K562 (cell line): ENCODE measurements around the gene KMT5C. TPM values are rescaled to one million over a fixed set of nuclear protein-coding genes. Genes with fewer than 3 reads are reported as not detected.

ENCODE experiments used
- ATAC-seq: fragments of 200-7000 bp; cut with Tn5 transposase; 3 replicates; pipeline ENCODE4 v1.9.1; 2020; ENCODE audit warnings: moderate library complexity
- BruUV-seq: library from RNA; stranded (reverse); fragments of 400-500 nt; replicated peaks from 2 replicates; lab custom pipeline; 2021; lab: Mats Ljungman, UMichigan
- CTCF ChIA-PET: fragments of 300-600 bp; formaldehyde crosslinking; extraction: SDS; loops from one replicate; lab custom pipeline; 2021; ENCODE audit warnings: low intra/inter-chr PET ratio; lab: Yijun Ruan, JAX
- POLR2A ChIA-PET: fragments of 300-600, 350-650 bp; sonication (Branson Sonifier 250); formaldehyde crosslinking; extraction: SDS; loops from one replicate; lab custom pipeline; 2021; ENCODE audit warnings: antibody characterized with exemption, inconsistent platforms; lab: Yijun Ruan, JAX
- DNase-seq, 4 experiments: peaks; one replicate each; pipeline versions ENCODE4 v3.0.0 to v3.0.0-alpha.2; 2011 to 2018; ENCODE audit warnings: low spot score in 3 of 4, mixed read lengths in 3 of 4; ENCODE audit errors: extremely low read depth in 1 of 4
- FAIRE-seq: peaks from 2 replicates; lab custom pipeline; 2011; peaks lifted over from hg19 to GRCh38; lab: Jason Lieb, UNC
- H2AFZ ChIP-seq: 2 replicates; pipeline ENCODE4 v1.6.0; 2011; ENCODE audit warnings: low read depth, low read length, control low read depth, inconsistent platforms
- H3K27ac ChIP-seq: fragments of 200-600 bp; 3 replicates; pipeline ENCODE4 v1.8.0; 2011; ENCODE audit warnings: low read depth, mild to moderate bottlenecking, control low read depth, inconsistent platforms, low read length, moderate library complexity, mixed read lengths; ENCODE audit errors: extremely low read depth
- H3K27me3 ChIP-seq, 2 experiments: fragments of 300-600 bp in 1 of 2; 2 replicates in 1 of 2; 3 replicates in 1 of 2; pipeline versions ENCODE4 v1.6.0 to v1.8.0; 2011; ENCODE audit warnings: inconsistent platforms in 2 of 2, low read length in 2 of 2, mild to moderate bottlenecking in 1 of 2, mixed read lengths in 1 of 2, moderate library complexity in 1 of 2; ENCODE audit not compliant: control insufficient read depth in 2 of 2, insufficient read depth in 2 of 2
- H3K36me3 ChIP-seq: fragments of 300-600 bp; 3 replicates; pipeline ENCODE4 v1.8.0; 2011; ENCODE audit warnings: mild to moderate bottlenecking, low read length, inconsistent platforms; ENCODE audit not compliant: control insufficient read depth, insufficient read depth
- H3K4me1 ChIP-seq, 2 experiments: fragments of 200-600 bp in 1 of 2; replicated peaks in 1 of 2; 2 replicates in 1 of 2; 3 replicates in 1 of 2; pipeline versions ENCODE4 v1.5.1 to v1.8.0; 2011; ENCODE audit warnings: inconsistent platforms in 2 of 2, low read length in 2 of 2, mild to moderate bottlenecking in 1 of 2, mixed read lengths in 1 of 2, moderate library complexity in 1 of 2; ENCODE audit not compliant: control insufficient read depth in 2 of 2, insufficient read depth in 2 of 2
- H3K4me2 ChIP-seq: 2 replicates; pipeline ENCODE4 v1.6.1; 2011; ENCODE audit warnings: low read length, control low read depth, inconsistent platforms, mixed read lengths; ENCODE audit not compliant: insufficient read depth
- H3K4me3 ChIP-seq: fragments of 200-600 bp; sonication (generic), shearing (Covaris generic); 2 replicates; pipeline ENCODE4 v1.5.1; 2016; ENCODE audit warnings: control low read depth, inconsistent platforms
- H3K79me2 ChIP-seq: fragments of 200-600 bp; 3 replicates; pipeline ENCODE4 v1.8.0; 2011; ENCODE audit warnings: low read length, inconsistent platforms; ENCODE audit not compliant: control insufficient read depth, insufficient read depth
- H3K9ac ChIP-seq, 2 experiments: 2 replicates each; pipeline versions ENCODE4 v1.6.0 to v1.6.1; 2011; ENCODE audit warnings: low read depth in 2 of 2, low read length in 2 of 2, control low read depth in 1 of 2, inconsistent platforms in 1 of 2, mild to moderate bottlenecking in 1 of 2, mixed read lengths in 1 of 2; ENCODE audit not compliant: insufficient read depth in 1 of 2
- H3K9me1 ChIP-seq: one replicate; pipeline ENCODE4 v1.6.0; 2011; ENCODE audit warnings: inconsistent platforms, mild to moderate bottlenecking, low read length, moderate library complexity; ENCODE audit not compliant: control insufficient read depth, insufficient read depth
- H3K9me3 ChIP-seq: replicated peaks from 2 replicates; pipeline ENCODE4 v1.5.1; 2011; ENCODE audit warnings: low read depth, low read length, inconsistent platforms; ENCODE audit not compliant: control insufficient read depth, insufficient read depth
- H4K20me1 ChIP-seq: replicated peaks from 2 replicates; pipeline ENCODE4 v1.6.1; 2011; ENCODE audit warnings: low read length, inconsistent platforms, mixed read lengths; ENCODE audit not compliant: control insufficient read depth, insufficient read depth
- CREB5 ChIP-seq: fragments of 250-450 bp; sonication (Bioruptor Pico); IDR thresholded peaks from 2 replicates; pipeline ENCODE4 v1.5.0; 2020; ENCODE audit warnings: mild to moderate bottlenecking
- POLR2G ChIP-seq: fragments of 200-400 bp; formaldehyde crosslinking; IDR thresholded peaks from 2 replicates; pipeline ENCODE4 v1.6.1; 2017; ENCODE audit warnings: low read depth, mild to moderate bottlenecking, antibody characterized with exemption, low read length, moderate library complexity
- WGBS: fragments of 100-300 bp; shearing (Covaris generic); methylation state at CpG from one replicate; pipeline ENCODE4 v1.1.6; 2016; ENCODE audit warnings: low coverage, mixed read lengths; ENCODE audit not compliant: insufficient coverage; ENCODE audit errors: missing lambda C conversion rate; 5-methylcytosine and 5-hydroxymethylcytosine counted together
- in situ Hi-C: fragments of 300-500 bp; cut with MboI; formaldehyde crosslinking; loops from 4 replicates; pipeline ENCODE4 v1.15.0; 2018; ENCODE audit warnings: inconsistent platforms, mixed read lengths
- intact Hi-C: fragments of 100-400 bp; cut with micrococcal nuclease; formaldehyde crosslinking; loops from 2 replicates; pipeline ENCODE4 v1.14.2; 2022
- polyA plus RNA-seq, 8 experiments: library from polyadenylated mRNA; depleted of rRNA in 4 of 8; stranded (reverse) in 5 of 8; unstranded in 3 of 8; fragments of >200 nt; fragmentation: Nextera tagmentation in 2 of 8; fragmentation: Illumina TruSeq in 1 of 8; extraction: Ambion mirVana in 2 of 8; extraction: Trizol in 1 of 8; gene quantifications; 2 replicates each; pipeline versions ENCODE4 v1.2.1 to v1.2.3, GENCODE V29; 2011 to 2014; ENCODE audit warnings: inconsistent platforms in 1 of 8, missing spikeins in 1 of 8
- total RNA-seq, 7 experiments: library from RNA; depleted of rRNA in 6 of 7; stranded (reverse); fragments of >200 nt in 6 of 7; fragmentation: Illumina TruSeq in 2 of 7; extraction: Trizol in 2 of 7; gene quantifications; 2 replicates each; pipeline versions ENCODE4 v1.2.1 to v1.2.3, GENCODE V29; 2011 to 2021; ENCODE audit warnings: low replicate concordance in 1 of 7

The KMT5C gene
- total and polyA plus RNA-seq, 9 of the 15 experiments (the other 6 are each of a cell fraction or from before 2014, with no cell fraction given) = 0.15 to 53.5 (median 16.6) TPM

GRCh38 chr19:55344444-55344843, 4.8 kb downstream of the KMT5C start:
- H3K4me1 ChIP-seq = peaks cover 7 to 85% of the 10 kb centered on the region in 2 experiments; a peak in 4 of 5 replicates
- no peak overlapping the region for H3K27ac ChIP-seq
- no peak overlapping the region for H3K4me3 ChIP-seq
- intact Hi-C loops (no loop called here), in situ Hi-C loops (no loop called here)
- H3K36me3 ChIP-seq = peaks cover 66% of the 10 kb centered on the region; the same call in 2 of the 3 replicates
- peak overlapping the region in 1 of 2 experiments; percentile 48; a peak in 1 of 4 replicates for H3K9ac ChIP-seq
- 80% methylated on average over 7 of the region's 9 CpGs for WGBS
- H4K20me1 ChIP-seq = peaks cover 6% of the 10 kb centered on the region; the same call in 1 of the 2 replicates
- H3K9me3 ChIP-seq = no peaks in the 10 kb centered on the region
- H3K27me3 ChIP-seq = no peaks in the 10 kb centered on the region
- TF ChIP-seq POLR2G = peak; percentile 47; the same call in 1 of the 2 replicates
- no peak for TF ChIP-seq CREB5 (CRISPR knock-in tag)
- TF ChIP-seq, all 486 proteins: peak for 1
- H2AFZ ChIP-seq = no peak overlapping the region
- POLR2A ChIA-PET = interaction anchor here (0.8 to 1.3 kb wide), 2 partner anchors 8 to 63 kb away, joined by 3 to 4 read pairs; partner anchors contain the start of gene UBE2S
- ATAC-seq = no peak
- FAIRE-seq = no peak
- peaks cover 5% of the 10 kb centered on the region for H3K9me1 ChIP-seq
- BruUV-seq = no TSS peak
- CTCF ChIA-PET = no interaction called here
- peaks cover 24% of the 10 kb centered on the region for H3K79me2 ChIP-seq
- DNase-seq = no peak
- no peak overlapping the region for H3K4me2 ChIP-seq
